Activated B cell treated with CpG ODN at 0.5 μM for 24 hours (primary cell): ENCODE data around the gene C16orf74. TPM values are rescaled to one million over a fixed set of nuclear protein-coding genes. Genes with fewer than 3 reads are reported as not detected.

Source experiments
- ATAC-seq: fragments of 200-7000 bp; cut with Tn5 transposase; one replicate; pipeline ENCODE4 v1.10.0; 2021; ENCODE audit warnings: low read depth, mild to moderate bottlenecking, moderate library complexity
- CTCF ChIA-PET: fragments of 350-600 bp; sonication (Branson Sonifier 250); formaldehyde crosslinking; loops from one replicate; lab custom pipeline; 2021; ENCODE audit warnings: antibody characterized with exemption; lab: Charles Lee
- POLR2A ChIA-PET: fragments of 350-600 bp; sonication (Branson Sonifier 250); formaldehyde crosslinking; loops from one replicate; lab custom pipeline; 2021; ENCODE audit warnings: antibody characterized with exemption; lab: Charles Lee
- DNase-seq: peaks from one replicate; pipeline ENCODE4 v3.0.0; 2022
- H3K27ac Mint-ChIP-seq: one replicate; pipeline ENCODE4 v1.8.0; 2020; ENCODE audit warnings: mixed read lengths
- H3K27me3 Mint-ChIP-seq: one replicate; pipeline ENCODE4 v1.8.0; 2021; ENCODE audit warnings: mixed read lengths
- H3K36me3 Mint-ChIP-seq: one replicate; pipeline ENCODE4 v1.8.0; 2021; ENCODE audit warnings: low read depth, mixed read lengths
- H3K4me1 Mint-ChIP-seq: one replicate; pipeline ENCODE4 v1.8.0; 2021; ENCODE audit warnings: mixed read lengths
- H3K4me3 Mint-ChIP-seq: one replicate; pipeline ENCODE4 v1.8.0; 2020; ENCODE audit warnings: mild to moderate bottlenecking, mixed read lengths
- H3K9me3 Mint-ChIP-seq: one replicate; pipeline ENCODE4 v1.8.0; 2020; ENCODE audit warnings: mixed read lengths
- intact Hi-C: fragments of 100-400 bp; cut with micrococcal nuclease; formaldehyde crosslinking; loops from one replicate; pipeline ENCODE4 v1.15.1; 2024
- total RNA-seq: library from RNA; stranded (reverse); gene quantifications from 2 replicates; pipeline ENCODE4 v1.2.3, GENCODE V29; 2022
- TF ChIP-seq, protein P1 (sequence below): fragments of 200-600 bp; IDR thresholded peaks from one replicate; pipeline ENCODE4 v1.8.0; 2022; ENCODE audit warnings: antibody characterized with exemption, mild to moderate bottlenecking

The C16orf74 gene
- total RNA-seq, 1 donor from 2014 or later: 18.3 TPM

DNA sequence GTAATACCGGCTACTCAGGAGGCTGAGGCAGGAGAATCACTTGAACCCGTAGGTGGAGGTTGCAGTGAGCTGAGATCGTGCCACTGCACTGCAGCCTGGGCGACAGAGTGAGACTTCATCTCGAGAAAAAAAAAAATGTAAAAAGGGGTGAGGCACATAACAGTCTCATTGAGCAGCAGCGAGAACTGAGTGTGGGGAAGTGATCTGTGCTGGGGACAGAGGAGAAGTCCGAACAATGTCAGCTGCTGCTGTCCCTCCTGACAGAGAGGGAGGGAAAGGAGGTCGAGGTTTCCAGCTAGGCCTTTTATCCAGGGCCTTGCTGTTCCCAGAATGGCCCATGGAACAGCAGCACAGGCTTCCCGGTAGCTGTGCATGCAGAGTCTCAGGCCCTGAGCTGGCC lies 14.0 kb downstream of the C16orf74 start:
- H3K27ac Mint-ChIP-seq: no peak overlapping the region
- intact Hi-C loops: no loop called here
- peaks cover 34% of the 10 kb centered on the region for H3K4me1 Mint-ChIP-seq
- TF ChIP-seq, protein P1, sequence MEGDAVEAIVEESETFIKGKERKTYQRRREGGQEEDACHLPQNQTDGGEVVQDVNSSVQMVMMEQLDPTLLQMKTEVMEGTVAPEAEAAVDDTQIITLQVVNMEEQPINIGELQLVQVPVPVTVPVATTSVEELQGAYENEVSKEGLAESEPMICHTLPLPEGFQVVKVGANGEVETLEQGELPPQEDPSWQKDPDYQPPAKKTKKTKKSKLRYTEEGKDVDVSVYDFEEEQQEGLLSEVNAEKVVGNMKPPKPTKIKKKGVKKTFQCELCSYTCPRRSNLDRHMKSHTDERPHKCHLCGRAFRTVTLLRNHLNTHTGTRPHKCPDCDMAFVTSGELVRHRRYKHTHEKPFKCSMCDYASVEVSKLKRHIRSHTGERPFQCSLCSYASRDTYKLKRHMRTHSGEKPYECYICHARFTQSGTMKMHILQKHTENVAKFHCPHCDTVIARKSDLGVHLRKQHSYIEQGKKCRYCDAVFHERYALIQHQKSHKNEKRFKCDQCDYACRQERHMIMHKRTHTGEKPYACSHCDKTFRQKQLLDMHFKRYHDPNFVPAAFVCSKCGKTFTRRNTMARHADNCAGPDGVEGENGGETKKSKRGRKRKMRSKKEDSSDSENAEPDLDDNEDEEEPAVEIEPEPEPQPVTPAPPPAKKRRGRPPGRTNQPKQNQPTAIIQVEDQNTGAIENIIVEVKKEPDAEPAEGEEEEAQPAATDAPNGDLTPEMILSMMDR: no peak
- CTCF ChIA-PET: interaction anchor here (1.2 to 1.5 kb wide), 3 partner anchors 13 to 25 kb away, joined by 3 to 4 read pairs (median 3); partner anchors contain the start of gene C16orf74
- H3K9me3 Mint-ChIP-seq: no peaks in the 10 kb centered on the region
- H3K4me3 Mint-ChIP-seq: no peak overlapping the region
- H3K27me3 Mint-ChIP-seq: no peaks in the 10 kb centered on the region
- peaks cover 33% of the 10 kb centered on the region for H3K36me3 Mint-ChIP-seq
- ATAC-seq: no peak
- no peak for DNase-seq
- POLR2A ChIA-PET: interaction anchor here (0.8 to 2.8 kb wide), 5 partner anchors 10 to 25 kb away, joined by 3 to 14 read pairs (median 4); no protein-coding TSS in a partner anchor

DNA sequence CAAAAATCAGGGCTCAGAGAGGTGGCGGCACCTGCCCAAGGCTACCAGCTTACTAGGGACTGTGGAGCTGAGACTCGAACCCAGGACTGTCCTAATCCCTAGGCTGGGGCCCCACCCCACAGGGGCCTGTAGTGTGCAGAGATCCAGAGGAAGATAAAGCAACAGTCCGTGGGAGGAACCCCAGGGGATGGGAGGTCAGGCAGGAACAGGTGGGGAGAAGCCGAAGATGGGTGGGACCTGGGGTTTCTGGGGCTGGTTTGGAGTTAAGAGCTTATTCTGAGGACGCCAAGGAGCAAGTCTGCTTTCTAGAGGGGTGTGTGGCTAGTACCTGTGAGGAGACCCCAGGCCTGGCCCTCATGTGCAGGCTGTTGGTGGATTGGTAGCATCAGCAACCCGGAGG lies 14.9 kb downstream of the C16orf74 start:
- Mint-ChIP-seq H3K4me1 (peaks cover 34% of the 10 kb centered on the region), H3K27ac (no peak overlapping the region), H3K9me3 (no peaks in the 10 kb centered on the region), H3K36me3 (peaks cover 26% of the 10 kb centered on the region), H3K27me3 (no peaks in the 10 kb centered on the region), H3K4me3 (peak overlapping the region; percentile 59)
- DNase-seq (no peak), ATAC-seq (no peak)
- intact Hi-C loops: loop anchor here (1.0 kb wide), 1 partner anchor 20 kb away; no protein-coding TSS in a partner anchor
- ChIA-PET POLR2A (interaction anchor here (0.5 to 2.8 kb wide), 6 partner anchors 11 to 45 kb away, joined by 4 to 16 read pairs (median 11); no protein-coding TSS in a partner anchor), CTCF (no interaction called here)
- TF ChIP-seq, protein P1: no peak

DNA sequence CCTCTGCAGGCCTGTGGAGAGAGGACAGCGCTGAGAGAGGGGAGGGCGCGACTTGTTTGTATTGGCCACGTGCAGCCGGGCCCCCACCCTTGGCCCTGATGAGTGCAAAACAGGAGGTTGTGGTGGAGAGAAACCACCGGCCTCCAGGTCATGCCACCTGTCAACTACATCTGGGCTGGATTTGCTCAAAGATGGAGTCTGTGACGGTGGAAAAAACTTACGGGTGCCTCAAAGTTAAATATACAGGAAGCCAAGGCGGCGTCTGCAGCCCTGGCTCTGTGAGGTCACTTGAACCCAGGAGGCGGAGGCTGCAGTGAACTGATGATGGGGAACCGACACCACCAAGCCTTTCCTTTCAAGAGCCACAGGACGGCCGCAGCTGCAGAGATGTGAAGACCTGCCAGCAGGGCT lies 15.7 kb downstream of the C16orf74 start:
- peak overlapping the region; percentile 59 for H3K4me3 Mint-ChIP-seq
- ChIA-PET CTCF (interaction anchor here (0.6 kb wide), 1 partner anchor 25 kb away, joined by 3 read pairs; no protein-coding TSS in a partner anchor), POLR2A (interaction anchor here (0.5 to 2.8 kb wide), 6 partner anchors 12 to 46 kb away, joined by 4 to 16 read pairs (median 11); no protein-coding TSS in a partner anchor)
- no peaks in the 10 kb centered on the region for H3K27me3 Mint-ChIP-seq
- intact Hi-C loops: loop anchor here (1.0 kb wide), 1 partner anchor 21 kb away; no protein-coding TSS in a partner anchor
- ATAC-seq (peak; percentile 85), DNase-seq (peak; percentile 28)
- TF ChIP-seq, protein P1: no peak
- H3K36me3 Mint-ChIP-seq: peaks cover 22% of the 10 kb centered on the region
- peaks cover 34% of the 10 kb centered on the region for H3K4me1 Mint-ChIP-seq
- no peaks in the 10 kb centered on the region for H3K9me3 Mint-ChIP-seq
- peak overlapping the region; percentile 50 for H3K27ac Mint-ChIP-seq

DNA sequence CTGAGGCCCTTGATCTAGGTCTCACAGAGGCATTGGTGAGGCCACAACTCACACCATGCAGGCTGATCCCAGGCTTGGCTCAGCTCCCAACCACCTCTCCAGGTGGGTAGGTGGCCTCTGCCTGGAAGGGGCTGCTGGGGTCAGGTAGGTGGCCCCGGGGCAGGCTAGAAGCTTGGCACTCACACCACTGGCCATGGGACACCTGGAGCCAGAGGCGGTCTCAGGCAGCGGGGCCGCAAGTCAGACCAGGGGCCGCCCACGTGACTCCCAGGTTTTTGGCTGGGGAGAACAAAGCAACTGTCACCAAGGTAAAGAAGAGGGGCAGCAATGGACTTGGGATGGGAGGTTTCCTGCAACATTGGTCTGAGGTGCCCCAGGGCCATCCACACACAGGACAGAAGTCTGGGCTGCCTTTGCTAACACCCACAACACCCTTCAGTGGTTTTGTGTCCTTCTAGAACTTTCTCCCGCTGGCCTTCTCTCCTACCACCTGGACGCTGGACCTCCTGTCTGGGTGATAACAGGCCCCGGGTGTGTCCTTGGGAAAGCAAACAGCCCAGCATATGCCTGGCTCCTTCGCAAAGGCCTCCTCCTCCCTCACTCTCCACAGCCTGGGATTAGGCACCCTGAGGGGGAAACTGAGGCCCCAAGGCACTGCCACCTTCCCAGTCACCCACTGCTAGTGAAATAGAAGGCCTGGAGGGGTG lies 16.4 kb downstream of the C16orf74 start:
- CTCF ChIA-PET: no interaction called here

DNA sequence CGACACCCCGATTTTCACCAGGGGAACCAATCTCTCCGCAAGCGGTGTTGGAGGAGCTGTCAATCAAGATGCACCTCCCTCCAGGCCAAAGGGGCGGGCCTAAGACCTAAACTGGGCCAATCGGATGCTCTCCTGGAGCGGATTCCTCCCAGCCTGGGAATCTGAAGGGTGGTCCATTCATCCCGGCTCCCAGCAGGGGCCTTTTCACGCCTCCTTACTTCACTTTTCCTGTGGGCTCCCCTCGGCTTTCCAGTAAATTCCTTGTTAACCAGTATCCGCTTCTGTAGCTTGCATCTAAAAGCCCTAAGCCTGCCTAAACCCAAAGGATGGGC lies 17.1 kb downstream of the C16orf74 start:
- H3K4me3 Mint-ChIP-seq: no peak overlapping the region
- ATAC-seq (no peak), DNase-seq (no peak)
- ChIA-PET POLR2A (no interaction called here), CTCF (no interaction called here)
- intact Hi-C loops: no loop called here
- no peak overlapping the region for H3K27ac Mint-ChIP-seq
- no peaks in the 10 kb centered on the region for H3K27me3 Mint-ChIP-seq
- TF ChIP-seq, protein P1: no peak
- peaks cover 13% of the 10 kb centered on the region for H3K36me3 Mint-ChIP-seq
- H3K4me1 Mint-ChIP-seq: peaks cover 34% of the 10 kb centered on the region
- H3K9me3 Mint-ChIP-seq: no peaks in the 10 kb centered on the region

More for the DNA sequence above, 16.4 kb downstream of the C16orf74 start:
- peaks cover 34% of the 10 kb centered on the region for H3K4me1 Mint-ChIP-seq
- no peak overlapping the region for H3K4me3 Mint-ChIP-seq
- DNase-seq (no peak), ATAC-seq (no peak)
- H3K9me3 Mint-ChIP-seq: no peaks in the 10 kb centered on the region
- TF ChIP-seq, protein P1: no peak
- no peaks in the 10 kb centered on the region for H3K27me3 Mint-ChIP-seq
- intact Hi-C loops: loop anchor here (1.0 kb wide), 1 partner anchor 22 kb away; no protein-coding TSS in a partner anchor
- H3K36me3 Mint-ChIP-seq: peaks cover 18% of the 10 kb centered on the region
- POLR2A ChIA-PET: interaction anchor here (1.3 to 2.2 kb wide), 2 partner anchors 15 to 22 kb away, joined by 9 to 13 read pairs; no protein-coding TSS in a partner anchor
- no peak overlapping the region for H3K27ac Mint-ChIP-seq
